Activated naive CD4-positive, alpha-beta T cell treated with Interleukin-2 at 50 U/mL for 16 hours (primary cell): ENCODE results near the gene DAG1.

Experiments used
- DNase-seq: peaks from one replicate; pipeline ENCODE4 v3.0.0-alpha.2; 2020

DAG1 gene

GRCh38 chr3:49519296-49519695 is 49.2 kb downstream of the DAG1 start:
- DNase-seq: no peak

GRCh38 chr3:49519916-49520385 is 49.9 kb downstream of the DAG1 start:
- no peak for DNase-seq

GRCh38 chr3:49523756-49524747 is 54.0 kb downstream of the DAG1 start:
- DNase-seq: no peak

GRCh38 chr3:49529567-49529966 is 59.5 kb downstream of the DAG1 start:
- DNase-seq: no peak

GRCh38 chr3:49530231-49530630 is 60.2 kb downstream of the DAG1 start:
- DNase-seq: no peak

GRCh38 chr3:49530701-49531100 is 60.6 kb downstream of the DAG1 start:
- DNase-seq: no peak

GRCh38 chr3:49531218-49531617 is 61.2 kb downstream of the DAG1 start:
- no peak for DNase-seq

GRCh38 chr3:49531715-49532114 is 61.6 kb downstream of the DAG1 start:
- no peak for DNase-seq

- no peak for DNase-seq
These were observed 63.0 kb downstream of the DAG1 start for GRCh38 chr3:49533031-49533430.

GRCh38 chr3:49533786-49534519 is 63.9 kb downstream of the DAG1 start:
- no peak for DNase-seq

- DNase-seq: no peak
These were observed 64.7 kb downstream of the DAG1 start for GRCh38 chr3:49534581-49535441.

- no peak for DNase-seq
These were observed 66.2 kb downstream of the DAG1 start for GRCh38 chr3:49535971-49536874.

GRCh38 chr3:49536875-49537533 is 66.9 kb downstream of the DAG1 start:
- no peak for DNase-seq

GRCh38 chr3:49539659-49540560 is 69.8 kb downstream of the DAG1 start:
- DNase-seq: peak; percentile 92

- no peak for DNase-seq
These were observed 82.0 kb downstream of the DAG1 start for GRCh38 chr3:49552087-49552486.

GRCh38 chr3:49553324-49553691 is 83.2 kb downstream of the DAG1 start:
- no peak for DNase-seq

- peak; percentile 88 for DNase-seq
These were observed 83.9 kb downstream of the DAG1 start, which contains the start of gene BSN for GRCh38 chr3:49553692-49554632. Gene BSN (plus strand): TSS chr3:49554477. CDS start chr3:49554603, 126 bp downstream.

GRCh38 chr3:49554633-49555265 is 84.7 kb downstream of the DAG1 start:
- DNase-seq: peak; percentile 62
